ENCODE results near the gene CSTF1. TPM values are rescaled to one million over a fixed set of nuclear protein-coding genes. Genes with fewer than 3 reads are reported as not detected.

The CSTF1 gene
- total RNA-seq, 6 experiments from 2014 or later: 32.1 to 40.5 (median 34.6) TPM

DNA sequence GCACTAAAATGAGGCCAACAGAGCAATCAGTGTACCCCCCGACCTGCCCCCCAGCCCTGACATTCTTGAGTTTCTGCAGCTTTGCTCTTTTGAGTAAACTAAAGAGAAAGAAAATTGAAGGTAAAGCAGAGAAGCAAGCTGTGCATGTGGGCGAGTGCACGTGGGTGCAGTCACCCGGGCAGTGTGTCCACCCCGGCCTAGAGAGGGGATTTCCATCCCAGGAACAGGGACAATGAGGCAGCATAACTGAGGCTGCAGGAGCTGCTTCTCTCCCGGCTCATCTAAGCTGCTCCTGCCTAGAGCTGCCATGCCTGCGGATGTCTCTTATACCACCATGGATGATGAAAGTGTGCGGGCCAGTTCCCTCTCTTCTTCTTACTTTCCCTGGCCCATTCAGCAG lies 36.4 kb downstream of the CSTF1 start:
- Mint-ChIP-seq H3K27ac (peak overlapping the region; percentile 97), H3K4me1 (ENCODE audit: low read depth) (peaks cover 68% of the 10 kb centered on the region), H3K4me3 (peak overlapping the region; percentile 70), H3K36me3 (ENCODE audit: low read depth) (no peaks in the 10 kb centered on the region), H3K9me3 (no peaks in the 10 kb centered on the region), H3K27me3 (ENCODE audit: insufficient read depth) (no peaks in the 10 kb centered on the region)
- no peak for DNase-seq
- no peak for TF ChIP-seq CTCF (IDR thresholded peaks at IDR 0.05)

DNA sequence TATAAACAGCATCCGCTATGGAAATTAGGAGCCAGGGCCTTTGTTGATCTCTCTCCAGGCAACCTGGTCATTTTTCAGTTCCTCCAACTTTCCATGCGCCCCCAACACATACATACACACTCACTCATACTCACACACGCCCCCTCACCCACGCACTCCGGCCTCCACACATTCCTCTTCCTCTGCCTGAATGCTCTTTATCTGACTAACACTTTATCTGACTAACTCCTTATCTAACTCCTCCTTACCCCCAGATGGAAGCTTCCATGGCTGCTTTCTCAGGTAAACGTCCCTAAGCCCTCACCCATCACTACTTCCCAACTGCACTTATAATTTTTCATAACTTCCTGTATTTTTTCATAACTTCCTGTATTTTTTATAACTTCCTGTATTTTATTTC lies 37.1 kb downstream of the CSTF1 start:
- TF ChIP-seq CTCF (IDR thresholded peaks at IDR 0.05): no peak
- Mint-ChIP-seq H3K27ac (peak overlapping the region; percentile 97), H3K9me3 (no peaks in the 10 kb centered on the region), H3K27me3 (ENCODE audit: insufficient read depth) (no peaks in the 10 kb centered on the region), H3K4me1 (ENCODE audit: low read depth) (peaks cover 68% of the 10 kb centered on the region), H3K36me3 (ENCODE audit: low read depth) (no peaks in the 10 kb centered on the region), H3K4me3 (peak overlapping the region; percentile 70)
- DNase-seq: peak; percentile 87

- peak overlapping the region; percentile 70 for H3K4me3 Mint-ChIP-seq
- TF ChIP-seq CTCF (IDR thresholded peaks at IDR 0.05): no peak
- DNase-seq: no peak
- no peaks in the 10 kb centered on the region for H3K9me3 Mint-ChIP-seq
- peak overlapping the region; percentile 97 for H3K27ac Mint-ChIP-seq
- no peaks in the 10 kb centered on the region for H3K36me3 Mint-ChIP-seq (ENCODE audit: low read depth)
- no peaks in the 10 kb centered on the region for H3K27me3 Mint-ChIP-seq (ENCODE audit: insufficient read depth)
- peaks cover 67% of the 10 kb centered on the region for H3K4me1 Mint-ChIP-seq (ENCODE audit: low read depth)
These were observed 37.5 kb downstream of the CSTF1 start for GRCh38 chr20:56429941-56430340.

DNA sequence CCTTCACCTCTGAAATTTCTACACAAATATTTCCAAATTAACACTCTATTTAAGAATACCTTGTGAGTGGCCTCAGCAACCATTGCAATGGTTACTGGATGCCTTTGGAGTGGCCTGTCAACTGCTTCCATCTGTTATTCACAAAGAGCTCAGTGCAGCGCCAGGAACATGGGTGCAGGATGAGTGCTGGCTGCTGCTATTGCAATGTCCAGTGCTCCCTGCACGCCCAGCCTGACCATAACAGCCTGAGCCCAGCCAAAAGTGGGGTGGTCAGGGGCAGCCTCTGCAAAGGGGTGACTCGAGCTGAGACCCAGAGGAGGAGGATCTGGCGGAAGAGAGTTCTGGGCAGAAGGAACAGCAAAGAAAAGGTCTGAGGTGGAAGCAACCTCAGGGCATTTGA lies 38.0 kb downstream of the CSTF1 start:
- Mint-ChIP-seq H3K27ac (peak overlapping the region; percentile 97), H3K36me3 (ENCODE audit: low read depth) (no peaks in the 10 kb centered on the region), H3K4me3 (peak overlapping the region; percentile 70), H3K4me1 (ENCODE audit: low read depth) (peaks cover 69% of the 10 kb centered on the region), H3K9me3 (no peaks in the 10 kb centered on the region), H3K27me3 (ENCODE audit: insufficient read depth) (no peaks in the 10 kb centered on the region)
- no peak for DNase-seq
- no peak for TF ChIP-seq CTCF (IDR thresholded peaks at IDR 0.05)

GRCh38 chr20:56430957-56431356 lies 38.5 kb downstream of the CSTF1 start:
- H3K36me3 Mint-ChIP-seq (ENCODE audit: low read depth): no peaks in the 10 kb centered on the region
- H3K4me1 Mint-ChIP-seq (ENCODE audit: low read depth): peaks cover 69% of the 10 kb centered on the region
- H3K27ac Mint-ChIP-seq: peak overlapping the region; percentile 97
- no peaks in the 10 kb centered on the region for H3K9me3 Mint-ChIP-seq
- TF ChIP-seq CTCF (IDR thresholded peaks at IDR 0.05): no peak
- DNase-seq: no peak
- H3K4me3 Mint-ChIP-seq: peak overlapping the region; percentile 70
- H3K27me3 Mint-ChIP-seq (ENCODE audit: insufficient read depth): no peaks in the 10 kb centered on the region

GRCh38 chr20:56431471-56431870 lies 39.0 kb downstream of the CSTF1 start:
- no peak for TF ChIP-seq CTCF (IDR thresholded peaks at IDR 0.05)
- Mint-ChIP-seq H3K9me3 (no peaks in the 10 kb centered on the region), H3K27me3 (ENCODE audit: insufficient read depth) (no peaks in the 10 kb centered on the region), H3K4me3 (no peak overlapping the region), H3K36me3 (ENCODE audit: low read depth) (no peaks in the 10 kb centered on the region), H3K4me1 (ENCODE audit: low read depth) (peaks cover 69% of the 10 kb centered on the region), H3K27ac (peak overlapping the region; percentile 97; the same call in 1 of the 2 replicates)
- no peak for DNase-seq

Measured in HFFc6 (cell line).